Activated CD4-positive, alpha-beta T cell treated with anti-CD3 and anti-CD28 coated beads, Interleukin-2, Interleukin-6, amounts not matched to agents 100 ng/mL and 50 ng/mL, durations not matched to agents 16 hours and 8 hours (primary cell): Measurements from ENCODE around the gene HS6ST1.

Source experiments
- DNase-seq: peaks from one replicate; pipeline ENCODE4 v3.0.0-alpha.2; 2020

The HS6ST1 gene

GRCh38 chr2:128310094-128310716 is 8.5 kb downstream of the HS6ST1 start:
- DNase-seq: no peak

- DNase-seq: no peak
These were observed 9.2 kb downstream of the HS6ST1 start for GRCh38 chr2:128309280-128310093.

- DNase-seq: no peak
These were observed 9.8 kb downstream of the HS6ST1 start for GRCh38 chr2:128308889-128309279.

GRCh38 chr2:128308284-128308731 is 10.4 kb downstream of the HS6ST1 start:
- no peak for DNase-seq

GRCh38 chr2:128307595-128307994 is 11.1 kb downstream of the HS6ST1 start:
- no peak for DNase-seq

- no peak for DNase-seq
These were observed 11.7 kb downstream of the HS6ST1 start for GRCh38 chr2:128306931-128307460.

- no peak for DNase-seq
These were observed 12.4 kb downstream of the HS6ST1 start for GRCh38 chr2:128306081-128306930.

- DNase-seq: no peak
These were observed 13.1 kb downstream of the HS6ST1 start for GRCh38 chr2:128305555-128306080.

- no peak for DNase-seq
These were observed 13.7 kb downstream of the HS6ST1 start for GRCh38 chr2:128304715-128305554.

GRCh38 chr2:128304330-128304714 is 14.3 kb downstream of the HS6ST1 start:
- DNase-seq: no peak

- DNase-seq: no peak
These were observed 14.8 kb downstream of the HS6ST1 start for GRCh38 chr2:128303911-128304310.

- DNase-seq: no peak
These were observed 15.4 kb downstream of the HS6ST1 start for GRCh38 chr2:128303095-128303791.

- DNase-seq: no peak
These were observed 16.0 kb downstream of the HS6ST1 start for GRCh38 chr2:128302744-128303067.

- DNase-seq: no peak
These were observed 16.5 kb downstream of the HS6ST1 start for GRCh38 chr2:128302011-128302743.

GRCh38 chr2:128301501-128301966 is 17.1 kb downstream of the HS6ST1 start:
- DNase-seq: no peak

GRCh38 chr2:128301021-128301420 is 17.6 kb downstream of the HS6ST1 start:
- no peak for DNase-seq

- no peak for DNase-seq
These were observed 18.3 kb downstream of the HS6ST1 start for GRCh38 chr2:128300151-128301020.

GRCh38 chr2:128299628-128300027 is 19.0 kb downstream of the HS6ST1 start:
- DNase-seq: no peak

GRCh38 chr2:128298846-128299507 is 19.7 kb downstream of the HS6ST1 start:
- DNase-seq: no peak
